ENCODE measurements around the gene KIZ. TPM values are rescaled to one million over a fixed set of nuclear protein-coding genes. Genes with fewer than 3 reads are reported as not detected.

Gene KIZ
- total RNA-seq, 1 experiment from 2014 or later, result 31.8 TPM

GRCh38 chr20:21259346-21259745, 133.5 kb downstream of the KIZ start:
- Mint-ChIP-seq H3K4me3 (ENCODE audit: unreplicated experiment) (no peak overlapping the region), H3K4me1 (ENCODE audit: low read depth, unreplicated experiment) (no peaks in the 10 kb centered on the region), H3K27ac (ENCODE audit: unreplicated experiment) (no peak overlapping the region), H3K9me3 (ENCODE audit: unreplicated experiment) (no peaks in the 10 kb centered on the region), H3K27me3 (ENCODE audit: insufficient read depth, unreplicated experiment) (no peaks in the 10 kb centered on the region), H3K36me3 (ENCODE audit: insufficient read depth, unreplicated experiment) (no peaks in the 10 kb centered on the region)
- H3K36me3 ChIP-seq (ENCODE audit: control insufficient read depth, insufficient read depth, low read length), result no peaks in the 10 kb centered on the region
- no TSS peak for BruUV-seq (replicated peaks)
- TF ChIP-seq CTCF (IDR thresholded peaks at IDR 0.05; ENCODE audit: insufficient read depth in 1 of 2, low read depth in 1 of 2, low read length in 1 of 2, severe bottlenecking in 1 of 2, unreplicated experiment in 1 of 2), result no peak
- no peak for DNase-seq
- ChIA-PET POLR2A (interaction anchor here (0.6 kb wide), 1 partner anchor 45 kb away, joined by 3 read pairs; no protein-coding TSS in a partner anchor), CTCF (no interaction called here)
- peaks cover 3% of the 10 kb centered on the region; the same call in 1 of the 2 replicates for H3K9me3 ChIP-seq
- intact Hi-C loops (cut with micrococcal nuclease; ENCODE audit: unreplicated experiment), result no loop called here
- H3K4me3 ChIP-seq (ENCODE audit: low read depth, low read length), result no peak overlapping the region
- no peaks in the 10 kb centered on the region for H3K4me1 ChIP-seq
- H3K27me3 ChIP-seq (replicated peaks; ENCODE audit: control insufficient read depth, insufficient read depth, low read length), result no peaks in the 10 kb centered on the region

GRCh38 chr20:21262812-21263211, 136.9 kb downstream of the KIZ start:
- no peak overlapping the region for H3K4me3 Mint-ChIP-seq (ENCODE audit: unreplicated experiment)
- H3K36me3 Mint-ChIP-seq (ENCODE audit: insufficient read depth, unreplicated experiment), result no peaks in the 10 kb centered on the region
- H3K4me1 Mint-ChIP-seq (ENCODE audit: low read depth, unreplicated experiment), result no peaks in the 10 kb centered on the region
- CTCF ChIA-PET, result interaction anchor here (0.6 kb wide), 1 partner anchor 44 kb away, joined by 7 read pairs; no protein-coding TSS in a partner anchor
- no peak for DNase-seq
- H3K27ac Mint-ChIP-seq (ENCODE audit: unreplicated experiment), result no peak overlapping the region
- H3K4me1 ChIP-seq, result no peaks in the 10 kb centered on the region
- no peaks in the 10 kb centered on the region for H3K27me3 ChIP-seq (replicated peaks; ENCODE audit: control insufficient read depth, insufficient read depth, low read length)
- H3K27me3 Mint-ChIP-seq (ENCODE audit: insufficient read depth, unreplicated experiment), result no peaks in the 10 kb centered on the region
- no peak for TF ChIP-seq CTCF (IDR thresholded peaks at IDR 0.05; ENCODE audit: insufficient read depth in 1 of 2, low read depth in 1 of 2, low read length in 1 of 2, severe bottlenecking in 1 of 2, unreplicated experiment in 1 of 2)
- H3K36me3 ChIP-seq (ENCODE audit: control insufficient read depth, insufficient read depth, low read length), result no peaks in the 10 kb centered on the region
- POLR2A ChIA-PET, result no interaction called here
- H3K9me3 ChIP-seq, result peaks cover 6% of the 10 kb centered on the region; the same call in 1 of the 2 replicates
- no peaks in the 10 kb centered on the region for H3K9me3 Mint-ChIP-seq (ENCODE audit: unreplicated experiment)
- intact Hi-C loops (cut with micrococcal nuclease; ENCODE audit: unreplicated experiment), result no loop called here
- BruUV-seq (replicated peaks), result no TSS peak
- no peak overlapping the region for H3K4me3 ChIP-seq (ENCODE audit: low read depth, low read length)

- POLR2A ChIA-PET, result no interaction called here
- CTCF ChIA-PET, result no interaction called here
- Mint-ChIP-seq H3K9me3 (ENCODE audit: unreplicated experiment) (no peaks in the 10 kb centered on the region), H3K27me3 (ENCODE audit: insufficient read depth, unreplicated experiment) (no peaks in the 10 kb centered on the region), H3K27ac (ENCODE audit: unreplicated experiment) (no peak overlapping the region), H3K36me3 (ENCODE audit: insufficient read depth, unreplicated experiment) (no peaks in the 10 kb centered on the region), H3K4me1 (ENCODE audit: low read depth, unreplicated experiment) (no peaks in the 10 kb centered on the region), H3K4me3 (ENCODE audit: unreplicated experiment) (no peak overlapping the region)
- H3K4me3 ChIP-seq (ENCODE audit: low read depth, low read length), result no peak overlapping the region
- intact Hi-C loops (cut with micrococcal nuclease; ENCODE audit: unreplicated experiment), result no loop called here
- no peaks in the 10 kb centered on the region for H3K4me1 ChIP-seq
- TF ChIP-seq CTCF (IDR thresholded peaks at IDR 0.05; ENCODE audit: insufficient read depth in 1 of 2, low read depth in 1 of 2, low read length in 1 of 2, severe bottlenecking in 1 of 2, unreplicated experiment in 1 of 2), result no peak
- H3K27me3 ChIP-seq (replicated peaks; ENCODE audit: control insufficient read depth, insufficient read depth, low read length), result no peaks in the 10 kb centered on the region
- peaks cover 6% of the 10 kb centered on the region; the same call in 1 of the 2 replicates for H3K9me3 ChIP-seq
- no peak for DNase-seq
- no peaks in the 10 kb centered on the region for H3K36me3 ChIP-seq (ENCODE audit: control insufficient read depth, insufficient read depth, low read length)
- BruUV-seq (replicated peaks), result no TSS peak
Observed at GRCh38 chr20:21265261-21266190, 139.6 kb downstream of the KIZ start.

Measured in Caco-2 (cell line).